ENCODE results near the gene RPS6KA4. TPM values are rescaled to one million over a fixed set of nuclear protein-coding genes. Genes with fewer than 3 reads are reported as not detected.

Gene RPS6KA4
- total RNA-seq, 1 donor from 2014 or later, result 26.9 TPM

DNA sequence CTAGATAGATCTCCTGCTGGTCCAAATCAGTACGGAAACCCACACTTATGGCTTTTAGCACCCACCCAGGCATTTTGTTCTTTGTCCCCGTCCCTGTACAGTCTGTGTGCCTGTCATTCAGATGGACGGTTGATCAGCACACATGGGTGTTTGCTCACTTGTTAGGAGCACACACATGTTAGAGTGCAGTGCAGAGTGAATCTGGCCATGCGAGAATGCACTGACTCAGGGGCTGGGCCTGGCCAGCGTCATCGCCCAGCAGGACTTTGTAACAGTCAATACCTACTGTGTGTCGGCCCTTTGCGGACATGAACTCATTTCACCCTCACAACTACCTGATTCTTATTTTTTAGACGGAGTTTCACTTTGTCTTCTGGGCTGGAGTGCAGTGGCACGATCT lies 3.4 kb downstream of the RPS6KA4 start:
- DNase-seq (ENCODE audit: low read depth), result no peak

GRCh38 chr11:64364435-64364834 lies 5.5 kb downstream of the RPS6KA4 start:
- DNase-seq (ENCODE audit: low read depth), result no peak

GRCh38 chr11:64364911-64365310 lies 5.9 kb downstream of the RPS6KA4 start:
- peak; percentile 51 for DNase-seq (ENCODE audit: low read depth)

- DNase-seq (ENCODE audit: low read depth), result no peak
Measured at GRCh38 chr11:64366751-64367150, 7.8 kb downstream of the RPS6KA4 start.

GRCh38 chr11:64367931-64368672 lies 9.1 kb downstream of the RPS6KA4 start:
- no peak for DNase-seq (ENCODE audit: low read depth)

GRCh38 chr11:64368673-64369074 lies 9.7 kb downstream of the RPS6KA4 start:
- DNase-seq (ENCODE audit: low read depth), result no peak

- no peak for DNase-seq (ENCODE audit: low read depth)
Measured at GRCh38 chr11:64369440-64370421, 10.8 kb downstream of the RPS6KA4 start.

GRCh38 chr11:64371201-64371600 lies 12.2 kb downstream of the RPS6KA4 start:
- no peak for DNase-seq (ENCODE audit: low read depth)

DNA sequence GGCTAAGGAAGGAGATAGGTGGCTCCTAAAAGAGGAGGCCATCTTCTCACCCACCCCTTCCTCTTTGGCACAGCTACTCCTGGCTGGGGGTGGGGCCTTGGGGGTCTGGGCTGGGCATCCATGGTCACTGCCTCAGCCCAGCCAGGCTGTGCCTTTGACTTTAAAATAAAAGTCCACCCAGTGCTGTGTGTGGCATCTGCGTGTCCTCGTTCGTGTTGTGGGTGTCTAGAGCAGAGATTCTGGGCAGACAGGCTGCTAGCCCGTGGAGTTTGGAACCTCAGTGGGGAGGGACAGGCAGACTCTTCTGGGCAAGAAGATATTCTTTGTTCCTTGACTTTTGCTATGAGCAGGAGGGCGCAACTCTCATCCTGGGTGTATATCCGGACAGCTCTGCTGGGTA lies 13.1 kb downstream of the RPS6KA4 start:
- no peak for DNase-seq (ENCODE audit: low read depth)

- DNase-seq (ENCODE audit: low read depth), result peak; percentile 10
Measured at GRCh38 chr11:64372802-64373597, 14.0 kb downstream of the RPS6KA4 start.

DNA sequence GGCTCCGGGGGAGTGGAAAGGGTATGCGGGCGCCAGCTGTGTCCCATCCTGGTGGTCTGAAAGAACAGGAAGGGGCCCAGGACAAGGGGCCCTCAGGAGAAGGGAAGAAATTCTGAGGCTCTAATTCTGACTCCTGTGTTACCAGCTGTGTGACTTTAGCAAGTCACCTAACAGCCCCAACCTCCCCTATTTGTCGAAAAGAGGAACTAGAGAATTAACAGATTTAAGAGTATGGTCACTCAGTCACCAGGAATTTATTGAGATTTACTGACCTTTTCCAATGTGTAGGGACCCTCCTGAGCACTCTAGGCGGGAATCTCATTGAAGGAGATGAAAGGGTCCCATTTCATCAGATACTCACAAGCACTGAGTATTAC lies 14.6 kb downstream of the RPS6KA4 start:
- no peak for DNase-seq (ENCODE audit: low read depth)

- DNase-seq (ENCODE audit: low read depth), result no peak
Measured at GRCh38 chr11:64376071-64376470, 17.1 kb downstream of the RPS6KA4 start.

- peak; percentile 30 for DNase-seq (ENCODE audit: low read depth)
Measured at GRCh38 chr11:64378335-64378880, 19.4 kb downstream of the RPS6KA4 start.

DNA sequence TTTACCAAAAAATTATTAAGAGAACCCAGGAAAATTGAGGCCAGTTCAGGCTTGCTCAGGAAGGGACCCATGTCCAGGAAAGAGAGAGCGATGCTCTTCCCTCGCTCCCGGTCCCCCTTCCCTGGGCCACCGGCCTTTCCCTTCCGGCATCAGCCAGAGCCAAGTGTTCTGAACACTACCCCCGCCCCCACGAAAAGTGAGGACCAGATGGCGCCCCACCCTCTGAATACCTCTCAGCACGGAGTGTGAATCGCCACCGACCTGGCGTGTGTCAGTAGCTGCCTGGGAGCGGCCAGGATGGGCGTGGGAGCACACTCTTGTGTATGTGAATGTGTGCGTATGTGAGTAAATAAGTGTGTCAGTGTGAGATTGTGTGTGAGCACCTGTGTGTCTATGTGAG lies 20.2 kb downstream of the RPS6KA4 start:
- DNase-seq (ENCODE audit: low read depth), result no peak

GRCh38 chr11:64379817-64380709 lies 21.1 kb downstream of the RPS6KA4 start:
- DNase-seq (ENCODE audit: low read depth), result no peak

DNA sequence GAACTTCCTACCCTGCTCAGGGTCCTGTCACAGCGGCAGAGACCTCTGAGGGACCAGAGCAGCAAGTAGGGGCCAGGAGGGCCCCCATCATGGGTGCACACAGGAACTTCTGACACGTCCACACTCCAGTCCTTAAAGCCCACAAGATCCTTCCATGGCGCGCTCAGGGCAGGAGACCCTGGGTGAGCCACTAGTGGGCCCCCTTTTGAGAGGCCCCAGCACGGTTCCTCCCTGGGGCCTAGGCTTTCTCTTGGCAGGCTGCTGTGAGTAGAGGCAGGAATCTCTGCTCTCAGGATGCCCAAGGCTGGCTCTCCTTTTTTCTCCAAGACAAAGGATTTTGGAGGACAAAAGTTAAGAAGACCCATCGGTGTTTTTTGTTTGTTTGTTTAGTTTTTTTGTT lies 22.4 kb downstream of the RPS6KA4 start:
- DNase-seq (ENCODE audit: low read depth), result no peak

GRCh38 chr11:64382047-64382446 lies 23.1 kb downstream of the RPS6KA4 start:
- DNase-seq (ENCODE audit: low read depth), result no peak

- no peak for DNase-seq (ENCODE audit: low read depth)
Measured at GRCh38 chr11:64382586-64382985, 23.6 kb downstream of the RPS6KA4 start.

- DNase-seq (ENCODE audit: low read depth), result no peak
Measured at GRCh38 chr11:64383580-64383979, 24.6 kb downstream of the RPS6KA4 start.
